PC-3 (cell line): ENCODE data around the gene OTOF. TPM values are rescaled to one million over a fixed set of nuclear protein-coding genes. Genes with fewer than 3 reads are reported as not detected.

Experiments used
- ATAC-seq: fragments of 200-7000 bp; cut with Tn5 transposase; 2 replicates; pipeline ENCODE4 v1.9.1; 2020; ENCODE audit warnings: mild to moderate bottlenecking, moderate library complexity
- BruUV-seq: library from RNA; stranded (reverse); fragments of 400-500 nt; replicated peaks from 2 replicates; lab custom pipeline; 2021; lab: Mats Ljungman, UMichigan
- CTCF ChIA-PET: fragments of 300-600 bp; sonication (Branson Sonifier 250); formaldehyde crosslinking; loops from one replicate; lab custom pipeline; 2022; ENCODE audit warnings: antibody characterized with exemption; lab: Charles Lee
- POLR2A ChIA-PET: fragments of 300-600 bp; sonication (Branson Sonifier 250); formaldehyde crosslinking; loops from one replicate; lab custom pipeline; 2022; ENCODE audit warnings: antibody characterized with exemption; ENCODE audit not compliant: unreplicated experiment; lab: Charles Lee
- DNase-seq: peaks from one replicate; pipeline ENCODE4 v3.0.0-alpha.2; 2015
- H2AFZ ChIP-seq: fragments of 300-600 bp; sonication (generic); 2 replicates; pipeline ENCODE4 v1.6.0; 2016; ENCODE audit warnings: antibody characterized with exemption, low read length
- H3F3A ChIP-seq: fragments of 300-600 bp; sonication (generic); one replicate; pipeline ENCODE4 v1.6.0; 2017; ENCODE audit warnings: antibody characterized with exemption, low read length, control low read depth, mild to moderate bottlenecking; ENCODE audit not compliant: unreplicated experiment
- H3K27ac ChIP-seq: fragments of 300-600 bp; sonication (generic); 2 replicates; pipeline ENCODE4 v1.5.1; 2016; ENCODE audit warnings: mild to moderate bottlenecking, low read length
- H3K27me3 ChIP-seq: fragments of 300-600 bp; sonication (generic); 2 replicates; pipeline ENCODE4 v1.6.1; 2016; ENCODE audit warnings: low read length, mixed read lengths
- H3K36me3 ChIP-seq: fragments of 300-600 bp; sonication (generic); 2 replicates; pipeline ENCODE4 v1.6.1; 2016; ENCODE audit warnings: low read depth, mixed run types, low read length, mixed read lengths
- H3K4me1 ChIP-seq: fragments of 300-600 bp; sonication (generic); 2 replicates; pipeline ENCODE4 v1.5.1; 2016; ENCODE audit warnings: low read length; ENCODE audit not compliant: insufficient read depth
- H3K4me2 ChIP-seq: fragments of 300-600 bp; sonication (generic); 2 replicates; pipeline ENCODE4 v1.6.0; 2016; ENCODE audit warnings: low read length
- H3K4me3 ChIP-seq: fragments of 300-600 bp; sonication (generic); 2 replicates; pipeline ENCODE4 v1.5.1; 2016; ENCODE audit warnings: mild to moderate bottlenecking, low read length, mixed read lengths
- H3K79me2 ChIP-seq: fragments of 300-600 bp; sonication (generic); 2 replicates; pipeline ENCODE4 v1.6.1; 2017; ENCODE audit warnings: low read length, mixed read lengths
- H3K9ac ChIP-seq: fragments of 300-600 bp; sonication (generic); 2 replicates; pipeline ENCODE4 v1.6.0; 2016; ENCODE audit warnings: mild to moderate bottlenecking, low read length
- H3K9me2 ChIP-seq: fragments of 300-600 bp; sonication (generic); replicated peaks from 2 replicates; pipeline ENCODE4 v1.6.1; 2016; ENCODE audit warnings: mixed run types, low read length, mixed read lengths
- H3K9me3 ChIP-seq: fragments of 300-600 bp; sonication (generic); 2 replicates; pipeline ENCODE4 v1.6.1; 2016; ENCODE audit warnings: low read length, mixed read lengths
- H4K20me1 ChIP-seq: fragments of 300-600 bp; sonication (generic); 2 replicates; pipeline ENCODE4 v1.6.1; 2016; ENCODE audit warnings: low read length, mixed read lengths
- EZH2 ChIP-seq: fragments of 300-600 bp; sonication (generic); IDR thresholded peaks from one replicate; pipeline ENCODE4 v1.6.1; 2017; ENCODE audit warnings: antibody characterized with exemption, mild to moderate bottlenecking, low read length; ENCODE audit not compliant: unreplicated experiment
- EZH2phosphoT487 ChIP-seq: fragments of 300-600 bp; sonication (generic); IDR thresholded peaks from 2 replicates; pipeline ENCODE4 v1.6.1; 2018; ENCODE audit warnings: mild to moderate bottlenecking, antibody characterized with exemption, low read length, borderline replicate concordance
- intact Hi-C: fragments of 100-400 bp; cut with micrococcal nuclease; formaldehyde crosslinking; loops from 2 replicates; pipeline ENCODE4 v1.9.0; 2023
- total RNA-seq: library from RNA; depleted of rRNA; stranded (reverse); fragments of >200 nt; gene quantifications from 2 replicates; pipeline ENCODE4 v1.2.3, GENCODE V29; 2014
- TF ChIP-seq, protein P1 (sequence below): fragments of 300-600 bp; sonication (generic); conservative IDR thresholded peaks from 2 replicates; pipeline ENCODE4 v1.5.1; 2017; ENCODE audit warnings: antibody characterized with exemption, low read depth, mild to moderate bottlenecking, low read length

The OTOF gene
- total RNA-seq, 1 experiment from 2014 or later = not detected

DNA sequence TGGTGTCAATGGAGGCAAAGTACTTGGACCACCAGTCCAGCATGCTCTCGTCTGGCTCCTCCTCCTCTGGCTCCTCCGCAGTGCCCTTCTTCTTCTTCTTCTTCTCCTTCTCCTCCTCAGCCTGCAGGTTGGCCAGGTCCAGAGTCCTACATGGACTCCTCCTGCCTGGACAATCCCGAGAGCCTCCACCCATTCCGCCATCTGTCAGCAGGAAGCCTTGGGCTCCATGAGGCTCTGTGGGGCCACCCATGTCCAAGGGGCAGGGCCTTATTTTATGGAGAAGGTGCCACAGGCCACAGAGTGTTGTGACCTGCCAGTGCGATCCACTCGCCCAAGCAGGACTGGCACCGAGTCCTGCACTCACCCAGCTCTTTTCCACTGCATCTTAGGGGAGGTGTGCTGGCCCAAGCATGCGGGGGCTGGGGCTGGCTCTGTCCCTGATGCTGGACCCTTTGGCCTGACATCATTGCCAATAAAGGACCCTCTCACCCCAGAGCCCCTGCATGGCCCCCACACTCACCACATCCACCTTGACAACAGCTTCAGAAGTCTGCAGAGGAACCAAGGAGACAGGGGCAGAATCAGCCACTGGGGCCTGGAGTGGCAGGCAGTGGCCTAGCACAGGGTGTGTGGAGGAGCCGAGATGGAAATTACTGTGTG lies 7.2 kb downstream of the OTOF start:
- intact Hi-C loops = loop anchor here (5.0 kb wide), 1 partner anchor 518 kb away; no protein-coding TSS in a partner anchor

DNA sequence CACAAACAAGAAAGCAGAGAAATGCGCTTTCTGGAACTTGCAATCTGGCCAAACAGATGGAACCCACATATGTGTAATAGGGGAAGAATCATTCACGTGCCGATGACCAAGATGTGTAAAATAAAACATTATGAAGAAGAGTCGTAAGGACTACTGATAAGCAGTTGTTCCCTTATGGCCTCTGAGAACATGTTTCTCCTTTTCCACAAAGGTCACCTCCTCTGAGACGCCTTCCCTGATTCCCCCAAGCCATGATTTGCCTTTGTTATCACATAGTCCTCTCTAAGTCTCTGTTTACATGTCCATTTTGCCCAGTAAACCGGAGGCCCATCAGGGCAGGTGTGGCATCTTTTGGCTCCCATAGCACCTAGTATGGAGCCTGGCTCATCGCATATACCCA lies 8.0 kb downstream of the OTOF start:
- intact Hi-C loops = loop anchor here (1.0 to 5.0 kb wide), 3 partner anchors 123 to 518 kb away; partner anchors contain the start of genes ADGRF3 and SELENOI
- Histone ChIP-seq H3K79me2 (no peaks in the 10 kb centered on the region), H3K4me2 (no peak overlapping the region), H3K4me1 (no peaks in the 10 kb centered on the region), H3K36me3 (no peaks in the 10 kb centered on the region), H3K27me3 (no peaks in the 10 kb centered on the region), H3K9ac (no peak overlapping the region), H3K9me3 (no peaks in the 10 kb centered on the region), H4K20me1 (no peaks in the 10 kb centered on the region), H3K9me2 (no peaks in the 10 kb centered on the region), H3K27ac (no peak overlapping the region), H3F3A (no peaks in the 10 kb centered on the region), H2AFZ (no peak overlapping the region), H3K4me3 (no peak overlapping the region)
- POLR2A ChIA-PET = no interaction called here
- DNase-seq (no peak), ATAC-seq (no peak)
- no TSS peak for BruUV-seq
- CTCF ChIA-PET = interaction anchor here (1.2 kb wide), 1 partner anchor 107 kb away, joined by 3 read pairs; no protein-coding TSS in a partner anchor
- TF ChIP-seq EZH2 (no peak), EZH2phosphoT487 (no peak)
- TF ChIP-seq, protein P1, sequence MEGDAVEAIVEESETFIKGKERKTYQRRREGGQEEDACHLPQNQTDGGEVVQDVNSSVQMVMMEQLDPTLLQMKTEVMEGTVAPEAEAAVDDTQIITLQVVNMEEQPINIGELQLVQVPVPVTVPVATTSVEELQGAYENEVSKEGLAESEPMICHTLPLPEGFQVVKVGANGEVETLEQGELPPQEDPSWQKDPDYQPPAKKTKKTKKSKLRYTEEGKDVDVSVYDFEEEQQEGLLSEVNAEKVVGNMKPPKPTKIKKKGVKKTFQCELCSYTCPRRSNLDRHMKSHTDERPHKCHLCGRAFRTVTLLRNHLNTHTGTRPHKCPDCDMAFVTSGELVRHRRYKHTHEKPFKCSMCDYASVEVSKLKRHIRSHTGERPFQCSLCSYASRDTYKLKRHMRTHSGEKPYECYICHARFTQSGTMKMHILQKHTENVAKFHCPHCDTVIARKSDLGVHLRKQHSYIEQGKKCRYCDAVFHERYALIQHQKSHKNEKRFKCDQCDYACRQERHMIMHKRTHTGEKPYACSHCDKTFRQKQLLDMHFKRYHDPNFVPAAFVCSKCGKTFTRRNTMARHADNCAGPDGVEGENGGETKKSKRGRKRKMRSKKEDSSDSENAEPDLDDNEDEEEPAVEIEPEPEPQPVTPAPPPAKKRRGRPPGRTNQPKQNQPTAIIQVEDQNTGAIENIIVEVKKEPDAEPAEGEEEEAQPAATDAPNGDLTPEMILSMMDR = no peak

More for the DNA sequence above, 7.2 kb downstream of the OTOF start:
- H3K9me2 ChIP-seq = no peaks in the 10 kb centered on the region
- no peaks in the 10 kb centered on the region for H4K20me1 ChIP-seq
- no TSS peak for BruUV-seq
- ChIA-PET POLR2A (no interaction called here), CTCF (no interaction called here)
- no peaks in the 10 kb centered on the region for H3K9me3 ChIP-seq
- no peak overlapping the region for H3K9ac ChIP-seq
- H3F3A ChIP-seq = no peaks in the 10 kb centered on the region
- H3K4me2 ChIP-seq = no peak overlapping the region
- no peaks in the 10 kb centered on the region for H3K79me2 ChIP-seq
- H3K27ac ChIP-seq = no peak overlapping the region
- no peak overlapping the region for H2AFZ ChIP-seq
- no peaks in the 10 kb centered on the region for H3K36me3 ChIP-seq
- ATAC-seq (no peak), DNase-seq (no peak)
- H3K4me1 ChIP-seq = no peaks in the 10 kb centered on the region
- H3K27me3 ChIP-seq = no peaks in the 10 kb centered on the region
- no peak for TF ChIP-seq EZH2
- TF ChIP-seq, protein P1 = no peak
- TF ChIP-seq EZH2phosphoT487 = no peak
- H3K4me3 ChIP-seq = no peak overlapping the region
